ENCODE results near the gene GPAM.
A peak's percentile ranks its signal among the peaks of the same experiment; 100 is the strongest.

The GPAM gene

DNA sequence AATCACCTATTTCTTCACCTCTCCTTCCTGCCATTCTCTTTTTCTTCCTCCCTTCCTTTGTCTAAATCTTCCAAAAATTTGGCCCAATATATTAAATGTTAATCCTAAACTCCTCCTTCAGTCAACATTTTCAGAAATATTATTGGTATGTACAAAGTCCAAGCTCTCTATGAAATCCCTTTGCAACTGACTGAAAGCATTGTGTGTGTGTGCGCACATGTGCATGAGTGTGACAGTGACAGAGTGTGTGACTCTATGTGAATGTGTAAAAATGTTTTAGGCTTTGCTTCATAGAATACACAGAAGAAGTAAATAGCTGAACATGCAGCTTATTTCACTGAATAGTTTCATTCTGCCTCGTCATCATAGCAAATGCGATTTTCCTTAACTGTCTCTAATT, 7.0 kb downstream of the GPAM start:
- DNase-seq, result no peak

DNA sequence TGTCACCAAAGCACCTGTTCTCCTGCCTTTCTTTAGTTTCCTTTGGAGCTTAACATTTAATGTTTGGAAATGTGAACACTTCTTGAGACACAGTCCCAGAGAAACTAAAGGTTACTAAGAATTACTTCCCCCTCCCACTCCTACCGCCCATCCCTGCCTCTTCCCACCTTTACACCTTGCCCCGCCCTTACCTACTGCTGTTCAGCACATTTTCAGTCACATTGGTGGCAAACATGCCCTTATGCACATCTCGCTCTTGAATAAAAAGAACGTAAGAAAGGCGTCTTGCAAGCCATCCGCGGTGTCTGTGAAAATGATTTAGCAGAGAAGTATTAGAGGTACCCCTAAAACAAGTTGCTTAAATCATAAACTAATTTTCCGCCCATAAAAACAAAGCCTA, 8.2 kb downstream of the GPAM start:
- DNase-seq, result no peak

DNA sequence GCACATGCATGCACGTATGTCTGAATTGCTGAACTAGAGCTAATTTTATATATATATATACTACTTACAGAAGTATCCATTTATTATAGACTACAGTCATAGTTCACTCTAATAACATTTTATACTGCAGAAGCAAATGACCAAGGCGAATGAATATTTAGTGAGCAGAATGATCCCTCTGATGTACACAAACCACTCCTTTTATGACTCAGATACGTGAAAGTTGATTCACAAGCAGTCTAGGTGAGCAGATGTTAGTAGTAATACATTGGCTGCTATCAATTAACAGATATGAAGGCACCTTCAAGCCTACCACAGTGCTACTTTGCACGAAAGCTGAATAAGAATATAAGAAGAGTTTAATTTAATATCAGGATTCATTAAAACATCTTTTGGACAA, 10.4 kb downstream of the GPAM start:
- no peak for DNase-seq

DNA sequence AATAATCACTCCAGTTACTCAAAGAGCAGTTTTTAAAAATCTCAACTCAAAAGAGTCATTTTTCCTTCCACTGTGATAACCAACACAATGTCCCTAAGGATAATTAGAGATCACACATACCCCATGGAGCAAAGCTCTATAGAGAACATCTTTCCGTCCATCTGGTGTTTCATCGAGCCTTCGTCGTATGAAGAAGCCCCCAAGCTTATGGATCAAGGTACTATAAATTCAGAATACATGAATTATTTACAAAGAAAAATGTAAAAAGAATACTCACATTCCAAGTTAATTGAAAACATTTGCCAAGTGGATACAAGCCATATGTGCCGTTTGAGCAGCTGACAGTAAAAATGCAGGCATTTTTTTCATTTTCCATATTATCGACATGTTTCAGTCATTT, 14.8 kb downstream of the GPAM start:
- DNase-seq, result no peak

DNA sequence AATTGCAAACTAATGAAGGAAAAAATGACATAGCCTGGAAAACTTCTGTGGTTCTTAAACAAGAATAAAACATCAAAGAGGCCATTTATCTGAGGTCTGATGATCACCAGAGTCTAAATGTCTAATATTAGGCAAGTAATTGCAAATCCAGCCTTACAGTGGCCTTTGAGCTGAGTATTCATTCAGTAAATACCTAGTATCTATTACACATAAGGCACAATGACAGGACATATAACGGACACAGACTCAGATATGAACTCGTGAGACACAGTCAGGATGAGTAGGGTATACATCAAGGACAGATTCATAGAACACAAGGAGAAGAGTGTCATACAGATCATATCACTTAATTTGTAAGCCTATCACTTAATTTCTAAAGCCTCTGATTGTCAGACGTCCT, 16.8 kb downstream of the GPAM start:
- DNase-seq, result no peak

DNA sequence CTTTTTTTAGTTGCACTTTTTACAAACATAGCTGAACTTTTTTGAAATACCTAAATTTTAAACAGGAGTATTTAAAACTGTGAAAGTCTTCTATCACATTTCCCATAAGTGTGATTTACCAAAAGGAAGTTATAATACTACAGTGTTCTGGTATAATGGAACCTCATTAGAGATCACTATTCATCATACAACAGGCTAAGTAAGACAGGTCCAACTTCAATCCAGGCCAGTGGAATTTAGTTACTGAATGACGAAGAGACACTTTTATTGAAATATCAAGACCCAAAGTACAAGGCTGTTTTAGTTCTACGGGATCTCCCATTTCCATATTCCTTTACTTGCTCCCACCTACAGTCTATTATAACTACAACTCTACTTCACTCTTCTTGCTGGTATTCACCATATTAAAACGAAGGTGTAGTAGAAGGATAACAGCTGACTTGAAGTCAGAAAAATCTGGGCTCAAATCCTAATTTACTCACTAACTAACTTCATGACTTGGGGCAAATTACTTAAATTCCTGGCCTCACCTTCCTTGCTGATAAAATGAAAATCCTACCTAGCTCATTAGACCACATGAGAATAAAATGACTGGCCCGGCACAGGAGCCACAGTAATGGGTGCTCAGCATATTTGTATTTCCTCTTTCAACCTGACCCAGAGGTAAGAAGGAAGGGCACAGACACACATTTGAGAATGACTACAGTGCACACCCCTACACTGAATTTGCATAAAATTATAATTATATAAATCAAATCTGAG, 21.6 kb downstream of the GPAM start:
- no peak for DNase-seq

DNA sequence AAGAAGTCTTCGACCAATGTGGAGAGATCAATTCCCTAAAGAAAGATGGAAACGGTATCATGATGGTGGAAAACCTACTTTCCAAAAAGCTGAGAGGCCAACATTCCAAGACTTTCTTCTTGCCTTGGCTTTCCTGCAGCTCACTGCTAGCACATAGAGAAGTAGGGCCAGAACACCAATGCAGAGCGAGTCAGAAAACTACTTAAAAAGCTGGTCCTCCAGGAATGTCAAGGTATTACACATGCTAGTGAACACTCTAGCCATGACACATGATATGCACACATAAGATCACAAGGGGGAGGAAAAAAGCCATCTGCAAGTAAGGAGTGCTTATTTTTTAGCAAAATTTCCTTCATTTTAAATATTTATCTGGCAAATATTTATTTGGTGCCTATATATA, 22.7 kb downstream of the GPAM start:
- no peak for DNase-seq

DNA sequence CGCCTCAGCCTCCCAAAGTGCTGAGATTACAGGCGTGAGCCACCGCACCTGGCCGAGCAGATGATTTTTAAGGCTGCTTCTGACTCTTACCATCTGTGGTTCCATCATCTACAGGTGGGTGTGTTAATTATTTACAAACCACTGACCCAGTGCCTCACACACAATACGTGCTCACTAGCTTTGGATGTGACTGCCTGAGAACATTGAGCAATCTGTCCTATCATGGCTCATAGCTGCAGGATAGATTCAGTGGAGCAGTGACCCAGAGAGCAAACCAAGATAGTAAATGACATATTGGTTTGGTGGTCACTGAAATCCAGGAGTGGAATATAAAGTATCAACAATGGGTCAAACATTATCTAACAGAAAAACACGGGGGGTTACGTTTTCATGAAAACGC, 24.1 kb downstream of the GPAM start:
- DNase-seq, result no peak

DNA sequence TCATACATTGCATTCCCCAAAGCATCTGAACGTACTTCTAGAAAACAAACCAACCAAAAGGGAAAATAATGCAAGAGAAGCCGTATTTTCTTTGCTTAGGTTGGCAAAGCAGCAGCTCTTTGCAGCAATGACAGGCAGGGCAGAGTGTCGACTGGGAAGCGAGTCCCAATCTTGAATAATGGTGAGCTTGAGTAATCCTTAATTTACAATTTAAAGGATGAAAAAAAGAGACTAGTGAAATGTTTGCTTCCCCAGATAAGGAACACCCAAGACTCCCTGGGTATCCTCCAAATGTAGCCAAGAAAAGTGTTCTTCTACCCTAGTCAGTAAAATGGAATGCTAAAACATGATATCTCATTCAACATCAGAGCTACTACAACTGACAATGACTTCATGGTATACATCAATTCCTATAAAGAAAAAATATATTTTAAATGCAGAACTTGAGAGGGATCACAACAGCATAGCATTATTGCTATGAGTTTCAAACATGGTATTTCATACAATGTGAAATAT, 32.0 kb downstream of the GPAM start:
- no peak for DNase-seq

DNA sequence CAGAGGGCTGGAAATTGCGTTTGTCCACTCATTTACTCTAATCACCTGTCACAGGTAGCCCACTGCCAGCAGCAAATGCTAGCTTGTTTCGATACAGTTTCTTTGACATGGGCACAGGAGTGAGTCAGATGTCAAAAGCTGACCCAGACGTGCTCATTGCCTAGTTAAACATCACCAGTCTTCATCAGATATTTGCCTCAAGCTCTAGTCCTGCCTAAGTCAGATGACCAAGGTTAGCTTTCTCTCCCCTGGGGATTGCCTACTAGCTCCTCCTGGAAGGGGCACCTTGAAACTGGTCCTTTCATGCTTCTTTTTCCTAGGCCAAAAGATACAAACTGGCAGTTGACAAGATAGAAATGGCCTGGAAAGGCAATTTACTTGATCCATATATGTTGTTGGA, 35.2 kb downstream of the GPAM start:
- DNase-seq, result no peak

DNA sequence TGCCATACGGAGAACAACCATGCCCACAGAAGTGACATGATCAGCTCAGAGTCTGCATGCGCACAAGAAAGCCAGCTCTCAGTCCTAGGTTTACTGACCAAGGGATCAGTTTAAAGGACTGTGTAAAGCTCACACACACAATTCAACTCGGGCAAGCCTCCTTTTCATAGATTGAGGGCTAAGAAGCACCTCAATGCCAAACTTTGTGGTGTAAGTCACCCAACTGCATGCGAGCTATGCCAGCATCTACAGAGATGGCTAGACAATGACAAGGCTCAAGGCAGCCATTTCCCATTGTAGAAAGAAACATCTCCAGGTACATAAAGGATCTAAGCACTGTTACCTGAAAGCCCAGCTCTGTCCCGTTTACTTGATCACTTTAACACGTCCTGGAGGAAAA, 36.8 kb downstream of the GPAM start:
- no peak for DNase-seq

DNA sequence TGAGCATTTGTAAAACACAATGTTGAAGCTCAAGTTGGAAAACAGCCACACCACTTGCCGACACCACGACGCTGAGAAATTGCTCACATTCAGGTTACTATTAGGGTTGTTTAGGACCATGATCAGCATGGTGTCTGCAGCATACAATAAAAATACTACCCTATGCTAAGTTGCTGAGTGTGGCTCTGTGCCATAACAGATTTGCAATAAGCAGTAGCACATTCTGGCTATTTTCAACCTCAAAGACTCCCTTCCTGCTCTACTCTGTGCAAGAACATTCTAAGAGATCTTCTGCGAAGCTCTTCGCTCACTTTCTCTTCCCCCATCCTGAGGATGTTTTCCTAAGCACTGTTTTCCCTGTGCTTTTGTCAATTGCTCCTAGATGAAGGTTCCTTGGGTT, 38.3 kb downstream of the GPAM start:
- no peak for DNase-seq

DNA sequence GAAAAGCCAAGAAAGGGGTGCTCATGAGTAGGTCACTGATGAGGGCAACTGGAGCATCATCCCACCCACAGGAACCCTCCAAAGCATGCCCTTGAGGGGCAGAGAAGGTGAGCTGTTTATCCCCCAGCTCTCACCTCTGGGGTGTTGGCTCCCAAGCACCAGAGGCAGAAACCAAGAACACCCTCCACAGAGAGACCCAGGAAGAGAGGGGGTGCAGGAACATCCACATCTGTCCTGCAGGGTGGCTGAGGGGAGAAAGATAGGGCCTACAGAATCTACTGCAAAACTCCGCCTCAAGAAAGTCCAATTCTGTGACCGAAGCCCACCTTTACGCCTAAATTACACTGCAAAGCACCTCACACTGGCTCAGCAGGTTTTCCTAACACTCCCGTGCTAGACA, 40.1 kb downstream of the GPAM start:
- no peak for DNase-seq

DNA sequence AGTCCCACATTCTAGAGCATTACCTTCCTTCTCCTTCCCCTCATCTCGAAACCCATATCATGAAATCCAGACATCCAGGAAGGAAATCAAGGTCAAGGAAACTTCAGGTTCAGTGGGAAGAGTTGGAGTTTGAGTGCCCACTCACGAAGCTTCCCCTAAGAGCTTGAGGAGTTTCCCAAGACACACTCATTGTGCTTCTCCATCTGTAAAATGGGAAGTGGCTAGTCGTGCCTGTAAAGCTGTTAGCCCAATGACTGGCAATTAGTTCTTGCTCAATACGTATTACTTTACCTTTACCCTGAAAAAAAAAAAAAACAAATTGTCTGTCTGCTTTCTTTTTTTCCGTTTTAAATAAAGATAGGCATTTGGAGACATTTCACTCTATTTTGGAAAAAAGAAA, 42.3 kb downstream of the GPAM start:
- no peak for DNase-seq

DNA sequence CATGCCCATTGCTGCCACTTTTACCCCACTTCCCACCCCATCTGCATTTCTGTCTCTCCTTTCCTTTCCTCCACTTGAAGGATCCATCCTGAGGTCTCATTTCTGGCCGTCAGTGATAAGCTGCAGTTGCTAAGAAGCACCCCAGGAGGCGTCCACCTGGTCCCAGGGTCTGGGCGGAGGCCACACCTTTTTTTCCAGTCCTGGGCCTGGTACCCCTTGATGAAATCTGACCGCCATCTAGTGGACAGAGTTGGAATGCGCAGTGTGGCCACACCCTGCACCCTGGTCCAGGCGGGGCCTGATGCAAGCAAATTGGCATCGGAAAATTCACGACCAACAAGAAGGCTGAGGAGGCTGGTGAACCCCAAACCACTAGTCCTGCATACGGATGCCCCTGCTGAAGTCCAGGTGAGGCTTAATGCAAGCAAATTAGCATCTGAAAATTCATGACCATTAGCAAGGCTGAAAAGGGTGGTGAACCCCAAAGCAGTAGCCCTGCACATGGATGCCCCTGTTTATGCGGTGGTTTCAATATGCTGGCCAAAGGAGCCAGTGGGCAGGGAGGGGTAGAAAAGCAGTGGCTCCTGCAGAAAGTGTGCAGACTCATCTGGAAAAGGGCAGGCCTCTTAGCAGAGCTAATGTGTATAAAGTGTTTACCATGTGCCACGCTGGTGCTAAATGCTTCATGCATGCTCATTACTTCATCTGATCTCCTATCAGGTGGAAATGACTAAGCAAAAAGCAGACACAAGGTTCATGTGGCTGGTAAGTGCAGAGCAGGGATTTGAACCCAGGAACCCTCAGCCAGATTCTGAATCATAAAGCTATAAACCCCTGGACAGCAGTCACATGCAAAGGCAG, 43.2 kb downstream of the GPAM start:
- peak; percentile 7 to 55 for DNase-seq

DNA sequence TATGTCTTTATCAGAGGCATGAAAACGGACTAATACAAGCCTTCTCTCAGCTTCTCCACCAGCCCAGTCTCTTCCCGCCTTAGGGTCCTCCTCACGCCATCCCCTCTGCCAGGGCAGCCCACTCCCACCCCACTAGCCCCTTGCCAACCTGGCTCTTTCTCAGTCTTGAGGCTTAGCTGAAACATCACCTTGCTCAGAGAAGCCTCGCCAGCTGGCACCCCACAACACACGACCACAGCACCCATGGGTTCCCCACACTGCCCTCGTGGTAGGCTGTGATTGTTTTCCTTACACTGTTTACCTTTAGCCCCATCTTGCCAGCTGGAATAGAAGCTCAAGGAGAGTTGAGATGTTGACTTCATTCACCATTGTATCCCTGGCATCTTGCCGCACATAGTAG, 44.4 kb downstream of the GPAM start:
- no peak for DNase-seq

DNA sequence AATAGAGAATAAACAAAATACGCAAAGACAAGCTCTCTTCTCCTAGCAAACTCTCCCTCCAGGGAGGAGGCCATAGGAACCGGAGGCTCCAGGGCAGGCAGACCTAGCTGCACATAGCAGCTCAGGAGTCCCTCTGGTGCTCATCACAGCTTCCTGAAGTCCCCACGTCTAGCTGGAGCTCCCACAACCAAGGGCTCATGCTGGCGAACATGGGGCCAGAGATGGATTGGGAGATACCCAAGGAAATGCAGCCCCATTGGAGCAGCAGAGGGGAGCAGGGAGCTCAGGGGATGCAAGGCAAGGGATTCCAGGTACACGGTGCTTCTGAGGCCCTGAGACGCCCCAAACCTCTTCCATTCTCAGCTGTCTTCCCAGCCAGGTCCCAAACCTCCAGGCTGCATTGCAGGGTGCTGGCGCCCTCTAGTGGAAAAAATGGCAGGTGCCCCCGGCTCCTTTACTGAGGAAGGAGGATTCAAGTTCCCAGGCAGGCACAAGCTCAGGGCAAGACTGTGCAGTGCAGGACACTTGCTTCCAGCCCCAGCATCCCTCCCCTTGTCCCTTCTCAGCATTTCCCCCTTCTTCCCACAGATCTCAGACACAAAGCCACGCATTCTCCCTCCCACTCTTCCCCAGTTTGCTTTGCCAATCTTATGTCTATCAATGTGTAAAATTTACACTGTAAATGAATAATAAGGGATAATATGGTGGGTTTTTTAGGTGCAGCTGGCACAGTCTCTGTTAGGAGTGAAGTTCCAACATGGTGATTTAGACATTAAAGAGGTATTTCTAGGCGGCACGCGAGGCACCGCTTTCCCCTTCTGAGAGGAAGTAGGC, 46.2 kb downstream of the GPAM start:
- peak in 1 of 2 donors; percentile 10 for DNase-seq

DNA sequence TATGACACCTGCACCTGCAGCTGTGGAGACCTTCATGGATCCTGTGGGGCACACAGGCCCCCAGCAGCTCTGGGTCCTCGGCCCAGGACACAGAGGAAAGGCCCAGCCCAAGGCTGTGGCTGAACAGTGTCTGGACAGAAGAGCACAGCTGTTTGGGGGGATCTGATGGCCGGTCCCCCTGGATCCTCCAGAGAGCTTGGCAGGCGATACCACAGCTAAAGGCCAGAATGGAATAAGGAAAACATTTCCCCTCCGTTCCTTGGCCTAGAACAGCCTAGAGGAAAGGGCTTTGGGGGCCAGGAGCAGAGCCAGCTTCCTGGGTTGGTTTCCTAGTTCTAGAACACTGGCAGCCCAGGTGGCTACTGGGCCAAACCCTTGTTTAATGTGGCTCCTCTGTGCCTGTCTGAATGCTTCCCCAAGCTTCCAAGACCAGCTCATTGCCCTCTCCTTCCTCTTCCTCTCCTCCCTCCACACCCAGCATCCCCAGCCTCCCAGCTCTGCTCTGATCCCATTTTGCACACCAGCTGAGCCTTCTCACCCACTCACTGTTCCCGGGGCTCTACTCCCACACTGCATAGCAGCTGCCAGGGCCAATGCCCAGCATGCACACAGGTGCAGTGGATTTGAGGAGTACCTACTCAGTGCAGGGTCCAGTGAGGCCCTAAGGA, 46.9 kb downstream of the GPAM start:
- no peak for DNase-seq

DNA sequence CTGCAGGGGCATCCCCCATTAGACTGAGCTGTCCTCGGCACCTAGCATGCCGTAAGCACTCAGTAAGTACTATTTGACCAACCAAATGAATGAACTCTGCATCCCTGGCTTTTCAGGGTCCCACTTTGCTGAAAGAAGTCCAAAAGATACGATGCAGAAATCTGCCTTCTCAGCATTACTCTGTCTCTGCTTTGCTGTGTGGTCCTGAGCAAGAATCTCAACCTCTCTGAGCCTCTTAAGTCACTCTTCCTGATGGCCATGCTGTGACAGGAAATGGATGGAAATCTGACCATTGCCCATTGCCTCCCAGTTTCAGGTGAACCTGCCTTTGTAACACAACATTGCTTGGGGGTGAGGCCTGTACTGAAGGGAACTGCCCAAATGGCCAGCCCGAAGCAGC, 48.0 kb downstream of the GPAM start:
- no peak for DNase-seq

DNA sequence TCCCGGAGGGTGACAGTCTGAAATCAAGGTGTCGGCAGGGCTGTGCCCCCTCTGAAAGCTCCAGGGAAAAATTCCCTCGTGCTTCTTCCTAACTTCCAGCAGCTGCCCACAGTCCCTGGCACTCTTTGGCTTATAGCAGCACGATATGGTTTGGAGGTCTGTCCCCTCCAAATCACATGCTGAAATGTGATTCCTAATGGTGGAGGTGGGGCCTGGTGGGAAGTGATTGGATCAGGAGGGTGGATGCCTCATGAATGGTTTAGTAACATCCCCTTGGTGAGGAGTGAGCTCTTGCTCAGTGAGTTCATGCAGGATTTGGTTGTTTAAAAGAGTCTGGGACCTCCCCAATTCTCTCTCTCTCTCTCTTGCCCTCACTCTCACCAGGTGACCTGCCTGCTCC, 51.1 kb downstream of the GPAM start:
- DNase-seq, result no peak

DNA sequence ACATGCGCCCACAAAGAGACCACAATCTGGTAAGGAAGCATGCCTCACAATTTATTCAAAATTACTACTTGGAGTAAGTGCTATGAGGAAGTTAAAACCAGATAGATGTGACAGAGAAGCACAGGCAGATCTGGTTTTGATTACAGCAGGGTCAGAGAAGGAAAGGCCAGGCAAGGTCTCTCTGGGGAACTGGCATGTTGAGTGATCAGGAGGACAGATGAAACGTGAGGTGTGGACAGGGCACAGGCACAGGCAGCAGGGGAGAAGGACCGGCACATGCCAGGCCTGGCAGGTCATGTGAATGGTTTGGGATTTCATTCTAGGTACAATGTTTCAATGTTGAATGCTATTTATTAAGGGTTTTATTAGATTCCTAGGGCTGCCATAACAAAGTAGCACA, 51.6 kb downstream of the GPAM start:
- no peak for DNase-seq

DNA sequence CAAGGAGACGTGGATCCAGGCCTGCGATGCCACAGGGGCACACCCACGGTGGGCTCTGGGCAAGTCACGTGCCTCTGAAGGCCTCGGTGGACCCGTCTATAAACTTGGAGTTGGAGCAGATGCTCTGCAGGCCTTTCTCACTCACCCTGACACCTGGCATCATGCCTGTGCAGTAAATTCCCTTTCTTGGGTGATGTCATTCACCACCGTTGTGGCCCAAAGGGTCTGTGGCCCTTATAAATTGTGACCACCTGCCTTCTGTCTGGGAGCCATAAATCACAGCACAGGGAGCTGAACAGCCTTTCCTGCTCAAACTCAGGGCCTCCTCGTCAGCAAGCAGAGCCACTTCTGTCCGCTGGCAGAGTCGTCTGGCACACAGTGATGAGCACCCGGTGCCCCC, 52.2 kb downstream of the GPAM start:
- DNase-seq, result no peak

DNA sequence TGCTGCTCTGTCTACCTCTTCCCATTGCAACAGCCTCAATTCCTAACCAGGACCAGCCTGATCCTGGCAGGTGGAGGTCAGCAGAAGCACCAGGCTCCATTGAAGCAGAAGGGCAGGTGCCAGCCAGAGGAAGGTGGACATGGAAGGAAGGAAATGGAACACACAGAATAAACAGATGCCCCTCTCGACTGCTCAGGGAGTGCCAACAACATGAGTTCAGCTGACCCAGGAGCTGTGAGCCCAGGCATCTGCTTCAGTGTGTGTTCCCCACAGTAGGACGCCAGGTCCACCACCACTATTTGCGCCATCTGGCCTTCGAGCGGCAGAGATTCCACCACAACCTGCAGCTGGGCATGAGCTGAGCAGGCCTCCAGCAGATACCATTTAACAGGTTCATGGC, 56.7 kb downstream of the GPAM start:
- no peak for DNase-seq

All from bone marrow (tissue), 2 donors.